ENCODE data around the gene CCNA2. TPM values are rescaled to one million over a fixed set of nuclear protein-coding genes. Genes with fewer than 3 reads are reported as not detected.

CCNA2 gene
- total and polyA plus RNA-seq, 2 donors: 0.94 to 34.3 TPM

DNA sequence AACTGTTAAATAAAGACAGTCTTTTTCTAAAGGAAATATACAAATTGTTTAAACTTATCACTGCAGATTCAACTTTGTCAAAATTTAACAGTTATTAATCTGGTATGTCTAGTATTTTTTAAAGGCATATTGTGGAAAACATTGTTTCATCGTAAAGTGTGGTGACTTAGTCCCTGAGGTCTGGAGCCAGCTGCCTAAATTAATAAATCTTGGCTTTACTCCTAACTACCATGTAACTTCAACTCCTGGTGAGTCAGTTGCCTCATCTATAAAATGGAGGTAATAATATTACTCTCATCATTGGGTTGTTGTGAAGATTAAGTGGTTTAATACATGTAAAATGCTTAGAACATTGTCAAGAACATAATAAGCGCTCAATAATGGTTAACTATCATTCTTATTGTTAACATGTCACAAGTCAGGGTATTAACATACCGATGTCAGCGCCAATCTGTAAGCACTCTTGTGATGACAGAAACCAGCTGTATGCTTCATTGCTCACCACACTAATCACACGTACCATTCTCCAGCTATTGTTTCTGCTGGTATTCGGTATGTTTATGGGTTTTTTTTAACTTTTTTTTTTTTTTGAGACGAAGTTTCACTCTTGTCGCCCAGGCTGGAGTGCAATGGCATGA, 44.6 kb downstream of the CCNA2 start:
- Histone ChIP-seq H3K36me3 (ENCODE audit: insufficient read depth) (no peaks in the 10 kb centered on the region), H3K27ac (ENCODE audit: low read depth) (no peak overlapping the region), H3K4me1 (ENCODE audit: insufficient read depth) (no peaks in the 10 kb centered on the region), H3K4me3 (ENCODE audit: low read depth, low read length) (no peak overlapping the region)
- DNase-seq (ENCODE audit: extremely low spot score): no peak
- WGBS: 62% methylated on average over 8 of the region's 8 CpGs

DNA sequence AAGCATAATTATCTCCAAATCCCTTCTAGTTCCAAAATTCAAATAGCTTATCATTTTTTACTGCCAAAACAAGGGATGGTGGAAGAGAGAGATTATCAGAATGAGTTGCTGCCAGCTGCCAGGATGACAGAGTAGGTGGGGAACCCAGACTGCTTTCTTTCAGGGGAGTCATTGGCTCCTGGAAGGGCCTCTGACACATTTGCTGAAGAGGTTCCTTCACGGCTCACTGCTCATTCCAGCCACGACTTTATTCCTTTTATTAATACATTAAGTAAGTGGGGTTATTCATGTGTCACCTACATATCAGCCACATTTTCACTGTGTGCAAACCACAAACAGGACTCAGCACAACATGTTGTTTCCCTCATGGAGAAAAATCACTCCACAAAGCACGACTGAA, 46.1 kb downstream of the CCNA2 start:
- no peak overlapping the region for H3K4me3 ChIP-seq (ENCODE audit: low read depth, low read length)
- DNase-seq (ENCODE audit: extremely low spot score): no peak
- WGBS: 34% methylated on average over 3 of the region's 3 CpGs
- H3K27ac ChIP-seq (ENCODE audit: low read depth): no peak overlapping the region
- H3K4me1 ChIP-seq (ENCODE audit: insufficient read depth): no peaks in the 10 kb centered on the region
- no peaks in the 10 kb centered on the region for H3K36me3 ChIP-seq (ENCODE audit: insufficient read depth)

DNA sequence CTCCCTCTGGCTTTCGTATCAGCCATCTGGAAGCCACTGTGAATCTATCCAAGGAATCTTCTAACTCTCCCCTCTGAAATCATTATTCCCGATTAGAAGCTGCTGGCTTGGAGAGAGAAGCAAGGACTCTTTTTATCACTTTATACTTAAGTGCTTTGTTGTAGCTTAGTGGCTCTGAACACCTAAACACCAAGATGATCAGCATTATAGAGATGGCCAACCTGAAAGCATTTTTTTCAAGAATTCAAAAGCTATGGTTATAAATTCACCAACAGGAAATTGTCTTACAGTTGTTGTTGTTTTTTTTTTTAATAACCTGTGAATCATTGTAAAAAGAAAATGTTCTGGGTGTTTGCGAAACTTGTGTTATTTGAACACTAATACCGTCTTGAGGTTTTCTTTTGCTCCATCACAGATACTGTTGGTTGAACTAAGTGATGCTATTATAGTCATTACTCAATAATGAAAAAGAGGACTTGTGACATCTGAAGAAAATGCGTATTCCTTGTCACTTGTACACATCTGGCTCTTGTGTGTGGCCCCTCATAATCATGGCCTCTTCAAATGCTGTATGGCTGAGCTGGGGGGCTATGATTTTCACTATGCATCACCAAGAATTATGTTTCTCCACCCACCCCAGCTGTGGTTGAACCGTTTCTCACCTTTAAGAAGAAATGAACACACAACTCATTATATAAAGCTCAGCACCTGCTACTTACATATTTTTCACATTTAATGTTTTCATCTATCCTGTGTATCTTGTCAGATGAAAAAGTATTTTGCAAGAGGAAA, 46.9 kb downstream of the CCNA2 start:
- no peaks in the 10 kb centered on the region for H3K36me3 ChIP-seq (ENCODE audit: insufficient read depth)
- no peak for DNase-seq (ENCODE audit: extremely low spot score)
- 80% methylated on average over 6 of the region's 6 CpGs for WGBS
- H3K4me3 ChIP-seq (ENCODE audit: low read depth, low read length): no peak overlapping the region
- no peaks in the 10 kb centered on the region for H3K4me1 ChIP-seq (ENCODE audit: insufficient read depth)
- H3K27ac ChIP-seq (ENCODE audit: low read depth): no peak overlapping the region

DNA sequence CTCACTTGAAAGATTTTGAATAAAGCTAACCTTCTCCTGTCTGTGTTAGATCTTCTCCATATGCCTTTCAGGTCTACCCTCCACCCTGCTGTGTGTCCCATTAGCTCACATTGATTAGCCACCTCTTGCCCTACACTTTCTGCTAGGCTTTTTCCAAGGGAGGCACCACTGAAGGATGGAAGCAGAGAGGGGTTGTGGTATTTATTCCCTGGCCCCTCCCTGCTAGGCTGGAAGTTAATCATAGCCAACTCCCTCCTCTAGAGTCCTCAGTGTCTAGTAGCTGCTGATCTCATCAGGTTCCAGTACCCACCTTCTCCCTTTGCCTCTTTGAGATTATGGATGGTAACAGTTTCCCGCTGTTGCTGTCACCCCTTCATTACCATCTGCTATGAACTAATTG, 49.8 kb downstream of the CCNA2 start:
- H3K4me3 ChIP-seq (ENCODE audit: low read depth, low read length): no peak overlapping the region
- H3K27ac ChIP-seq (ENCODE audit: low read depth): no peak overlapping the region
- H3K4me1 ChIP-seq (ENCODE audit: insufficient read depth): no peaks in the 10 kb centered on the region
- H3K36me3 ChIP-seq (ENCODE audit: insufficient read depth): no peaks in the 10 kb centered on the region
- 81% methylated on average over 1 of the region's 1 CpG for WGBS
- DNase-seq (ENCODE audit: extremely low spot score): no peak

DNA sequence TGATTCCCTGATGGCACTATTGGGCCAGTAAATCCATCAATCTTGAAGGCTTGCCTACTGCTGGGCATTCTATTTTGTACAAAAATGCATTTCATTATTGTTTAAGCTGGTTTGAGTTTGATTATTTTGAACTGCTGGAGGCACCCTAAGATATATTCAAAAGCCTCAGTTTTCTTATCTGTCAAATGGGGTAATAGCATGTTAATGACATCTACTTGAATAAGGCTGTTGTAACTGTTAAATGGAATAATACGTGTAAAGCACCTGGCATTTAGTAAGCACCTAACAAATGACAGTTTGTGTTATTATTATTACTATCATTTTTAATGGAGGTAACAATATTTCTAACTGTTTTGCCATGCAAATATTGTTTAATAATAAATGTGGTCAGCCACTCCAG, 51.8 kb downstream of the CCNA2 start:
- DNase-seq (ENCODE audit: extremely low spot score): no peak
- H3K4me3 ChIP-seq (ENCODE audit: low read depth, low read length): no peak overlapping the region
- WGBS: 87% methylated on average over 1 of the region's 1 CpG

DNA sequence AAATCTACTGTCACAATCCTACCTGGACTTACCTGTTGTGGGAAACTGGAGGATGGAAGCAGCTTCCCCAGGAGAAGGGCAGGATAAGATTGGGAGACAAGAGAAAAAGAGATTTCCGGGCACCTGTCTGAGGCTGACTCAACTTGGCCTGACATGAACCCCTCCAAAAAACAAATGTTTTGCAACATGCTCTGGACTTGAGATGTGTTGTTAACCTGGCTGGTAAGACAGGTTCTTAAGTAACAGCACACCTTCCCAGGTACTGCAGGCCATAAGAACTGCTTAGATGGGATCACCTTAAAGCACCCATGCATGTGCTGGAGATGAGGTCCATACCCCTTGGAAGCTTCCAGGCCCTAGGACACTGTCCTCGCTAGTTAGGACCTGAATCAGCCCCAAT, 54.3 kb downstream of the CCNA2 start:
- 93% methylated on average over 2 of the region's 2 CpGs for WGBS
- Histone ChIP-seq H3K36me3 (ENCODE audit: insufficient read depth) (no peaks in the 10 kb centered on the region), H3K4me1 (ENCODE audit: insufficient read depth) (peaks cover 3% of the 10 kb centered on the region), H3K4me3 (ENCODE audit: low read depth, low read length) (no peak overlapping the region), H3K27ac (ENCODE audit: low read depth) (no peak overlapping the region)
- no peak for DNase-seq (ENCODE audit: extremely low spot score)

More for the DNA sequence above, 51.8 kb downstream of the CCNA2 start:
- no peak overlapping the region for H3K27ac ChIP-seq (ENCODE audit: low read depth)
- no peaks in the 10 kb centered on the region for H3K36me3 ChIP-seq (ENCODE audit: insufficient read depth)
- H3K4me1 ChIP-seq (ENCODE audit: insufficient read depth): no peaks in the 10 kb centered on the region

DNA sequence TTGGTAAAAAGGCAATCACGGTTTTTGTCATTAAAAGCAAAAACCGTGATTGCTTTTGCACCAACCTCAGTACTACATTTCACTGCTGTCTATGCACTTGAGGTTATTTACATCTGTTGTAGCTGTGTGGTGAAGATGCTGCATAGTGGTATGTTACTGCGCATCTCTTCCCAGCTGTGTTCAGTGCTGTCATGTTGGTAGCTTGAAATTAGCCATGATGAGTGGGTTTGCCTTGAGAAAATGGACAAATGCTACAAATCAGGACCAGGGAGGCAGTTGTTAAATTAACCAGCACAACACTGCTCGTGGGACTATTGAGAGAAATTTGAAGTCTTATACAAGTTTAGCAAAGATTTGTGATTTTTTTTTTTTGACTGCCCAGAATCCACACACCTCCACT, 56.5 kb downstream of the CCNA2 start:
- DNase-seq (ENCODE audit: extremely low spot score): no peak
- Histone ChIP-seq H3K4me3 (ENCODE audit: low read depth, low read length) (no peak overlapping the region), H3K4me1 (ENCODE audit: insufficient read depth) (peaks cover 3% of the 10 kb centered on the region), H3K36me3 (ENCODE audit: insufficient read depth) (no peaks in the 10 kb centered on the region), H3K27ac (ENCODE audit: low read depth) (no peak overlapping the region)
- 92% methylated on average over 4 of the region's 4 CpGs for WGBS

Other genes with a start within 250 kb of the CCNA2 start
- gene ANXA5, start 126.9 kb downstream of the CCNA2 start, total RNA-seq: 314 TPM
- 248 TPM for gene ANXA5, start 126.9 kb downstream of the CCNA2 start, polyA plus RNA-seq
- 0.21 TPM for gene SMIM43, start 58.7 kb downstream of the CCNA2 start, total RNA-seq
- gene SMIM43, start 58.7 kb downstream of the CCNA2 start, polyA plus RNA-seq: 0.25 TPM
- gene EXOSC9, start 22.6 kb downstream of the CCNA2 start, total RNA-seq: 30.1 TPM
- 20.3 TPM for gene EXOSC9, start 22.6 kb downstream of the CCNA2 start, polyA plus RNA-seq
- gene BBS7, start 46.6 kb upstream of the CCNA2 start, total RNA-seq: 29.2 TPM
- gene BBS7, start 46.6 kb upstream of the CCNA2 start, polyA plus RNA-seq: 13.0 TPM
- 10.0 TPM for gene TRPC3, start 128.2 kb upstream of the CCNA2 start, total RNA-seq
- 3.3 TPM for gene TRPC3, start 128.2 kb upstream of the CCNA2 start, polyA plus RNA-seq